Mucosa of descending colon (tissue), 3 donors: ENCODE data around the gene SLC4A2. TPM values are rescaled to one million over a fixed set of nuclear protein-coding genes. Genes with fewer than 3 reads are reported as not detected.

Experiments
- ATAC-seq: fragments of 200-7000 bp; cut with Tn5 transposase; one replicate; pipeline ENCODE4 v1.9.1; 2020; ENCODE audit warnings: mild to moderate bottlenecking, moderate library complexity
- DNase-seq, 3 donors: peaks; one replicate each; pipeline ENCODE4 v3.0.0-alpha.2; 2020
- H3K36me3 ChIP-seq: fragments of 200-600 bp; one replicate; pipeline ENCODE4 v1.8.0; 2021; ENCODE audit warnings: low read depth, mild to moderate bottlenecking
- H3K4me1 ChIP-seq: fragments of 200-600 bp; one replicate; pipeline ENCODE4 v1.8.0; 2021; ENCODE audit warnings: low read depth, mild to moderate bottlenecking
- H3K4me3 ChIP-seq: fragments of 200-600 bp; one replicate; pipeline ENCODE4 v1.8.0; 2021; ENCODE audit warnings: mild to moderate bottlenecking
- H3K9me3 ChIP-seq: fragments of 200-600 bp; one replicate; pipeline ENCODE4 v1.8.0; 2021; ENCODE audit warnings: mild to moderate bottlenecking
- CTCF ChIP-seq: fragments of 200-600 bp; IDR thresholded peaks from one replicate; pipeline ENCODE4 v1.8.0; 2022; ENCODE audit warnings: antibody characterized with exemption, mild to moderate bottlenecking
- intact Hi-C, 2 donors: fragments of 100-400 bp; cut with DNase I in 1 of 2; cut with micrococcal nuclease in 1 of 2; formaldehyde crosslinking; loops; one replicate each; pipeline versions ENCODE4 v1.11.0 to v1.11.1; 2022; cut with DNase I, micrococcal nuclease
- total RNA-seq, 3 donors: library from RNA; stranded (reverse); fragmentation: NEBNext Ultra II Directional in 2 of 3; extraction: Animal tissue kit (Norgen Biotek cat#: 25700) in 2 of 3; gene quantifications; one replicate each; pipeline versions ENCODE4 v1.2.1 to v1.2.4, GENCODE V29; 2021 to 2023
- donor health status: DM: no; HTN: no; CAD: no; lungs with moderate emphysema.
- donor health status: DM: no; HTN: no; CAD: no.
- donor health status: DM: no; HTN: yes; CAD: no.

SLC4A2 gene
- total RNA-seq, 3 donors from 2014 or later, result 82.2 to 168 (median 89.5) TPM

- DNase-seq (peak in 1 of 3 donors; percentile 35), ATAC-seq (no peak)
- Histone ChIP-seq H3K9me3 (no peaks in the 10 kb centered on the region), H3K36me3 (peaks cover 3% of the 10 kb centered on the region), H3K4me3 (no peak overlapping the region), H3K4me1 (peaks cover 12% of the 10 kb centered on the region)
- TF ChIP-seq CTCF, result no peak
- intact Hi-C loops, result loop anchor here in 1 of 2 donors (5.0 kb wide), 1 partner anchor 49 kb away; no protein-coding TSS in a partner anchor
Measured at GRCh38 chr7:151123158-151123821, 63.9 kb downstream of the SLC4A2 start.

- Histone ChIP-seq H3K4me1 (peaks cover 12% of the 10 kb centered on the region), H3K4me3 (no peak overlapping the region), H3K36me3 (peaks cover 3% of the 10 kb centered on the region), H3K9me3 (no peaks in the 10 kb centered on the region)
- DNase-seq (peak; percentile 80 to 89 (median 84)), ATAC-seq (peak; percentile 73)
- intact Hi-C loops, result loop anchor here in 1 of 2 donors (5.0 kb wide), 1 partner anchor 48 kb away; no protein-coding TSS in a partner anchor
- peak; percentile 93 for TF ChIP-seq CTCF
Measured at GRCh38 chr7:151123822-151124464, 64.6 kb downstream of the SLC4A2 start.

- intact Hi-C loops, result loop anchor here in 1 of 2 donors (5.0 kb wide), 1 partner anchor 48 kb away; no protein-coding TSS in a partner anchor
- H3K36me3 ChIP-seq, result peaks cover 3% of the 10 kb centered on the region
Measured at GRCh38 chr7:151124481-151124880, 65.1 kb downstream of the SLC4A2 start.

GRCh38 chr7:151124899-151125399, 65.6 kb downstream of the SLC4A2 start:
- Histone ChIP-seq H3K9me3 (no peaks in the 10 kb centered on the region), H3K4me3 (no peak overlapping the region), H3K36me3 (peaks cover 3% of the 10 kb centered on the region), H3K4me1 (peaks cover 12% of the 10 kb centered on the region)
- intact Hi-C loops, result loop anchor here (5.0 kb wide), 2 partner anchors 42 to 47 kb away; partner anchors contain the start of gene GBX1 (in 1 of the 2)
- ATAC-seq (no peak), DNase-seq (no peak)
- no peak for TF ChIP-seq CTCF

More at GRCh38 chr7:151124481-151124880, 65.1 kb downstream of the SLC4A2 start:
- ATAC-seq (no peak), DNase-seq (no peak)
- Histone ChIP-seq H3K9me3 (no peaks in the 10 kb centered on the region), H3K4me1 (peaks cover 12% of the 10 kb centered on the region), H3K4me3 (no peak overlapping the region)
- no peak for TF ChIP-seq CTCF

- Histone ChIP-seq H3K4me1 (peaks cover 12% of the 10 kb centered on the region), H3K9me3 (no peaks in the 10 kb centered on the region), H3K36me3 (no peaks in the 10 kb centered on the region), H3K4me3 (no peak overlapping the region)
- no peak for TF ChIP-seq CTCF
- peak; percentile 53 for ATAC-seq
- peak; percentile 67 to 80 (median 74) for DNase-seq
- intact Hi-C loops, result loop anchor here in 1 of 2 donors (5.0 kb wide), 1 partner anchor 42 kb away; the partner anchor contains the start of gene GBX1
Measured at GRCh38 chr7:151125470-151125845, 66.1 kb downstream of the SLC4A2 start.
